GM10847 (cell line): Measurements from ENCODE around the gene NRG4.

ENCODE experiments used
- POLR2A ChIP-seq: IDR thresholded peaks from 2 replicates; pipeline ENCODE4 v1.6.1; 2011; ENCODE audit not compliant: insufficient read length; ENCODE audit errors: extremely low read depth

NRG4 gene

DNA sequence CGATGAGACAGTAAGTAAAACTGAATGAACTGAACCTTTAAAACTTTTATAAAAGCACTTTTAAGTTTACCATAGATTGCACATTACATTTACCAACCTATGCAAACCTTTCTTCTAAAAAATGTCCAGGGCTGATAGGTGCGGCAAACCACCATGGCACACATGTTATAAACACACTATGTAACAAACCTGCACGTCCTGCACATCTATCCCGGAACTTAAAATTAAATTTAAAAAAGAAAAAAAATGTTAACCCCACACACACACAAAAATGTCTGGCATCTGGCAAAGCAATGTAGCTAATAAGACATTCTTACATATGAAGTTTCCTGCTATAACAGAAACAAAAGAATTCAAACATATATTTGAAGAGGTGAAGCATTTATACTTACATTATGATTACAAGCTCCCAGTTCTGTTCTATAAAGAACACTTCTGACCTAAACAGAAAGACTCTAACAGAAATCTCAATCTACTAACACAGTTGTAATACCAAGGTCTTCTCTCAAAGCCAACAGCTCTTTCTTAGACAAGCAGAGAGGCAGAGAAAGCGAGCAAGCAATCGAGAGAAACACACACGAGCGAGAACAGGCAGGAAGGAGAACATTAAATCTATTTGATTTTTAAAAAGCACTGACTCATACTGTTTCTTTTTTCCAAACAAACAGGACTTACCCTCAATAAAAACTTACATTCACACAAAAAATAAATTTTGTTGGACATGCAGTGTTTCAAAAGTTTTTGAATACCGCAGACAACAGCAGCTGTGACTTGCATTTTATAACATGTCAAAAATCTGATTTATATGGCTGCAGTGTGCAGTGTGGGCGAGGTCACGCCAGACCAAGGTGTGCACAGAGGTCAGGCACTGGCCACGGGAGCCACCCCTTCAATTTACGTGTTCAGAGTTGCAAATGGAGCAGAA lies at the start of gene NRG4:
TSS of gene NRG4 (minus strand) at position 798 of the 925 bp plus-strand sequence. CDS start 1,194 bp downstream, outside the sequence.
- TF ChIP-seq POLR2A = no peak

GRCh38 chr15:76061700-76062099 lies 49.5 kb upstream of the NRG4 start:
- no peak for TF ChIP-seq POLR2A

DNA sequence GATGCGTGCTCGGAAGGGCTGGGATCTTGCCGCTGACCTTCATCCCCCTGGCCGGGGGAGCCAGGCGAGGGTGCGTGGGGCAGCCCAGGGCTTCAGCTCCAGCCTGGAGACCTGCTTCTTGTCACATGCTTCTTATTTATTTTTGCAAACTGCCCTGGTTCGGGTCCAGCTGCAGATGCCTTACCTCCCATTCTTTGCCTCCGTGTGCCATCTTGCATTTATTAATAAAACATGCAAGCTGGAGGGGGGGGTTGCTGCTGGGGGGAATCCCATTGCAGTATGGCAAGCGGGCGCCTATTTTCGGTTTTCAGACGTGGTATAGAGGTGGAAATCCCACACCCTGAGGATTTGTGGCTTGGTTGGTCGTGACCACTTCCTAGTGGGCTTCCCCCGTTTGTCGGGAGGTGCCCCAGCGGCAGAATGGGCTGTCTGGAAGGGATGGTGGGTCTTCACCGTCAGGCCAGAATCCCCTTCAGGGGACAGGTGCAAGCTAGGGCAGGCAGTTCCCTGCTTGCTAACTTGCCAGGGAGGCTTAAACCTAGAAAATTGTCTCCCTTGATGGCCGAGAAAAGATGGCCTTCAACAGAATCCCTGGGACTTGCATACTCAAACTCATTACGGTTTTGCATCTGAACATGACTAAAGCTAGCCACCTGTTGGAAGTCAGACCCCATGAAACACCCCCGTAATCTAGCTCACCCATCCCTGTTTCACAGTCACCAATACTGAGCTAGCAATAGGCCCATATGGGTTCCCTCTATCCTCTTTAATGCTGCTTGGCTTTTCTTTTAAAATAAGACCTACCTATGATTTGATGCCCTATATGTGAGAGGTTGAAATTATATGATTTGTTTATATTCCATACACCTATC lies 48.1 kb upstream of the NRG4 start:
- TF ChIP-seq POLR2A = no peak

DNA sequence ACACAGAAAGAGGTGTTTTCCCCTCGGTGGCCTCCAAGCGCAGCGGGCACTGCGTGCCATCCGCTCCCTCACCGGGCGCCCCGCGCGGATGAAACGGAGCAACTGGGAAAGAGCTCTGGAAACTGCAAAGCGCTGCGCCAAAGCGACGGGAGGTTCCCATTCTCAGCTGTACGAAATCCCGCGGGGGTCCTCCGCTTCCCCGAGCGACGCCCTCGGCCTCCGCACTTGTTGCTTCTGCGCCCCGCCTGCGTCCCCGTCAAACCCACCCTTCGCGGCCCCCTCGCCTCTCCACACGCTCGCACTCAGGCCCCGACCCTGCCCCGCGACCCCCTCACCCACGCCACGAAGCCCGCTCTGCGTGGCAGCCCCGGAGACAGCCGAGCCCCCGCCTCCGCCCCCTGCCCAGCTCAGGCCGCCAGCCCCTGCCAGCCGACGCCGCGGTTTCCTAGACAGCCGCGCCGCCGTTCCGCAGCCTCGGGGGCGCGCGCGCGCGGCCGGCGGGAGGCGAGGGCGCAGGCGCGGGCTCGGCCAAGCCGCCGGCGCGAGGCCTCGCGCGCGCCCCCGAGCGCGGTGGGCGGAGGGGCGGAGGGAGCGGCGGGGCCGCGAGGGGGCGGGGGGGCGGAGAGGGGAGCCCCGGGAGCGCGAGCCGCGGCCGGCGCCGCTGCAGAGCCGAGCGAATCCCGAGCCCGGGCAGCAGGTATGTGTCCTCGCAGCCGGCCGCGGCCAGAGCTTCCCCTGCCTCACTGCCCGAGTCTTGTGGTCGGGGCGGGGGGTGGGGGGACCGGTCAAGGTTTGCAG lies 47.3 kb upstream of the NRG4 start, which contains the start of gene TMEM266:
TSS of gene TMEM266 (plus strand) at position 666 of the 798 bp plus-strand sequence. CDS start 74,279 bp downstream, outside the sequence.
- TF ChIP-seq POLR2A = no peak

DNA sequence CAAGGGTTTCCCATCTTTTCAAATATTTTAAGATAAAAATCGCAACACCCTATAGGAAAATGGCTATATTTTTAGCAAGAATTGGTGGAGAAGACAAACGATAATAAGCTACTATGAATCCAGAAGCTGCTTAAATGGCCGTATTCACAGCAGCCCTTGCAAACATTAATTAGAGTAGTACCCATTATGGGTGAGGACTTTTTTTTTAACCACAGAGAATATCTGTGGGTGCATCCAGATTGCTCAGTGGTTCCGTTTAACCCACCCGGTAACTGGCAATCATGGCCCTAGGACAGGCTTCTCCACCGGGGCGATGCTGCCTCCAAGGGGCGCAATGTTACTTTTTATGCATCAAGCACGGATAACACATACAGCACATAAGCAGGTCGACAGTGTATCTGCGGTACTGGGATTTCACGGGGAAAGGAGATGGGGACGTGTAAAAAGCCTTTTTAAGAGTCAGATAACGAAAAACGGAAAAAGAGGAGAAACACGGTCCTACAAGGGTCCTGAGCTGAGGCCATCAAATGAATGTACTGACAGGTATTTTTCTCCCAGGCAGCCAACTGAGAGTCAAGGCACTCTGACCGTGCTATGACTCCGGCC lies 46.6 kb upstream of the NRG4 start:
- TF ChIP-seq POLR2A = no peak

- TF ChIP-seq POLR2A = no peak
These were observed 45.2 kb upstream of the NRG4 start for GRCh38 chr15:76057332-76058000.

- TF ChIP-seq POLR2A = no peak
These were observed 44.7 kb upstream of the NRG4 start for GRCh38 chr15:76056931-76057330.

DNA sequence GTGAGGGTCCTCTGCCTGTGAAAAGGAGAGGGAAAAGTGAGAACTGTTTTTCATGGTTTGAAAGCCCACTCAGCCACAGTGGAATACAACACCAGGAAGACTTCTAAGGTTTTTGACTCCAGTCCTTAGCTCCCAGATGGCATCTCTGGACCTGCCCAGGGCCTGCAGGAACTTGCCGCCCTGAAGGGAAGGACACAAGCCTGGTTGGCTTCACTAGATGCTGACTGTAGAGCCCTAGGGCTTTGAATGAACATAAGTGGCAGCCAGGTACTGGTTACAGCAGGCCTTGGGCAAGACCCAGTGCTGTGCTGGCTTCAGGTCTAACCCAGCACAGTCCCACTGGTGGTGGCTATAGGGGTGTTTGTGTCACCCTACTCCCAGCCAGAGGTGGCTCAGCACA lies 26.3 kb upstream of the NRG4 start:
- TF ChIP-seq POLR2A = no peak

GRCh38 chr15:76035593-76035992 lies 23.4 kb upstream of the NRG4 start:
- TF ChIP-seq POLR2A = no peak

- TF ChIP-seq POLR2A = no peak
These were observed 21.9 kb upstream of the NRG4 start for GRCh38 chr15:76034111-76034510.

DNA sequence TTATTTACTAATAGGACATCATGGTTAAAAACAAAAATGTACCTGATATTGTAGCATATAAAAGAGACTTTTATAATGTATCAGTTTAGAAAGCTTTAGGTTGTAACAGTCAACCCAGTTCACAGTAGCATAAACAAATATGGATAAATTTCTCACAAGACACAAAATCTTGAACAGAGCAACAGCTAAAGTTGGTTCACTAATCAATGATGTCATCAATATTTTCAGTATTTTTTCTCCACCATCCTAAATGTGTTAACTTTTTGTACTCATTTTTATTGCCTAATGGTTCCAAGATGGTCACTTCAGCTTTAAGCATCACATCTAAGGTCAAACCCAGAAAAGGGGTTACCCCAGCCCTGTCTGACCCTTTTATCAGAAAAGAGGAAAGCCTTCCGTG lies 21.2 kb upstream of the NRG4 start:
- no peak for TF ChIP-seq POLR2A

DNA sequence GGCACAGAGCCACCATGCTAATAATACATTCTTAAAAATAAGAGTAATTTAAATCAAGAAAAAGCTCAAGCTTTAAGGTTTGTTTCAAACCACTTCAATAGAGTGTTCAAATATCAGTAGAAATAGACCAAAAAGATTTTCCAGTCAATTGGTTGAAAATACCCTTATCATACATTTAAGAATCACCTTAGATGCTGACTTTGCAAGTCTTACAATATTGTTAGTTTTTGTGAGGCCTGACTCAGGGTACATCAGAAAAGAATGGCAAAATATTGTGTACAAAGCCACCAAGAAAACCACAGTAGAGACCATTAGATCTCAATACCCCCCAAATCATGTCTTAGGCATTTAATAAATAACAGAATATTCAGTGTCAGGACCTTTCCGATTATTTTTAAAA lies 19.8 kb upstream of the NRG4 start:
- TF ChIP-seq POLR2A = no peak

DNA sequence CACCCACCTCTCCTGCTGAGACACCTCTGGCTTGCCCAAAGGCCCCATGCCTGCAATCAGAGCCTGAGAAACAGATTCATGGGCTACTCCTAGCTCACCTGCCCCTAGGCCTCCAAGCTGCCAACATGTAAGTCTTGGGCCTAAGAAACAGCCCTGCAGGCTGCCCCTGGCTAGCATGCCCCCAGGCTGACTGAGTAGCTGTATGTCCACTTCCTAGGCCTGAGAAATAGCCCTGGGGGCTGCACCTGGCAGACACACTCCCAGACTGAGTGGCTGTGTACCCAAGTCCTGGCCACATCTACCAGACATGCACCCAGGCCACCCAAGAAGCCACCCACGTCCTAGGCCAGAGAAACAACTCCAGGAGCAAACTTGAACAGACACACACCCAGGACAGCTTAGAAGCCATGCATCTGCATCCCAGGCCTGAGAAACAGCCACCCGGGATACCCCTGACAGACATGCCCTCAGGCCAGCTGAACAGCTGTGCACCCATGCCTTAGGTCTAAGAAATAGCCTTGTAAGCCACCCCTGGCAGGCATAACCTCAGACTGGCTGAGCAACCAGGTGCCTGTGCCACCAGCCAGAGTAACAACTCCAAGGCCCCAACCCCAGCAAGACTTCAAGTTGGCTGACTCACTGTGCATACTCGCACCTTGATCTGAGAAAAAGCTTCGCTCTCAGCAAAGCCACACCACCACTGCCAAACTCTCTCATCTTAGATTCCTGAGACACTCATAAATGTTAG lies 12.0 kb upstream of the NRG4 start:
- no peak for TF ChIP-seq POLR2A
